ENCODE data around the gene ECT2L. TPM values are rescaled to one million over a fixed set of nuclear protein-coding genes. Genes with fewer than 3 reads are reported as not detected.

Gene ECT2L
- total RNA-seq, 1 donor from 2014 or later = not detected

DNA sequence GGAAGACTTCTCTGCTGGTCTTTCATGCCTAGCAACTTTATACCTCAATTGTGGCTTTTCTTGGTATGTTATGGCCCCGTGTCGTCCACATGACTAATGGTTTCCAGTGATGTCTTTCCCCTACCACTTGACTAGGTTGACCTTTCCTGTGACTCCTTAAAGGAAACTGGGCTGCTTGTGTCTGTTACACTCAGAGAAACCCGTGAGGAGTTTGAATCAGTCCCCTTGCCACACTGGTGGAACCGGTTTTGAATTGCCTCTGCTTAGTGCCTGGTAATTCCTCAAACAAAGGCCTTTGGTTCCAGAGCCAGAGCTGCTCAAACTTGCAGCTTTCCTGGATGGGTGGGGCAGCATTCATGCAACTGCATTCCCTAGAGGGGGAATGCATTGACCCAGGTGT, 21.9 kb downstream of the ECT2L start:
- no peaks in the 10 kb centered on the region for H3K27me3 ChIP-seq (ENCODE audit: control insufficient read depth, insufficient read depth, low read length)
- no peak overlapping the region for H3K4me3 ChIP-seq (ENCODE audit: low read depth, low read length)
- no peaks in the 10 kb centered on the region for H3K36me3 ChIP-seq (ENCODE audit: control insufficient read depth, insufficient read depth, low read length)
- FAIRE-seq = peak; percentile 94
- peak; percentile 100 for DNase-seq (ENCODE audit: low read depth)
- TF ChIP-seq, protein P1, sequence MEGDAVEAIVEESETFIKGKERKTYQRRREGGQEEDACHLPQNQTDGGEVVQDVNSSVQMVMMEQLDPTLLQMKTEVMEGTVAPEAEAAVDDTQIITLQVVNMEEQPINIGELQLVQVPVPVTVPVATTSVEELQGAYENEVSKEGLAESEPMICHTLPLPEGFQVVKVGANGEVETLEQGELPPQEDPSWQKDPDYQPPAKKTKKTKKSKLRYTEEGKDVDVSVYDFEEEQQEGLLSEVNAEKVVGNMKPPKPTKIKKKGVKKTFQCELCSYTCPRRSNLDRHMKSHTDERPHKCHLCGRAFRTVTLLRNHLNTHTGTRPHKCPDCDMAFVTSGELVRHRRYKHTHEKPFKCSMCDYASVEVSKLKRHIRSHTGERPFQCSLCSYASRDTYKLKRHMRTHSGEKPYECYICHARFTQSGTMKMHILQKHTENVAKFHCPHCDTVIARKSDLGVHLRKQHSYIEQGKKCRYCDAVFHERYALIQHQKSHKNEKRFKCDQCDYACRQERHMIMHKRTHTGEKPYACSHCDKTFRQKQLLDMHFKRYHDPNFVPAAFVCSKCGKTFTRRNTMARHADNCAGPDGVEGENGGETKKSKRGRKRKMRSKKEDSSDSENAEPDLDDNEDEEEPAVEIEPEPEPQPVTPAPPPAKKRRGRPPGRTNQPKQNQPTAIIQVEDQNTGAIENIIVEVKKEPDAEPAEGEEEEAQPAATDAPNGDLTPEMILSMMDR (IDR thresholded peaks at IDR 0.05; ENCODE audit: insufficient read depth, low read length, severe bottlenecking) = no peak

DNA sequence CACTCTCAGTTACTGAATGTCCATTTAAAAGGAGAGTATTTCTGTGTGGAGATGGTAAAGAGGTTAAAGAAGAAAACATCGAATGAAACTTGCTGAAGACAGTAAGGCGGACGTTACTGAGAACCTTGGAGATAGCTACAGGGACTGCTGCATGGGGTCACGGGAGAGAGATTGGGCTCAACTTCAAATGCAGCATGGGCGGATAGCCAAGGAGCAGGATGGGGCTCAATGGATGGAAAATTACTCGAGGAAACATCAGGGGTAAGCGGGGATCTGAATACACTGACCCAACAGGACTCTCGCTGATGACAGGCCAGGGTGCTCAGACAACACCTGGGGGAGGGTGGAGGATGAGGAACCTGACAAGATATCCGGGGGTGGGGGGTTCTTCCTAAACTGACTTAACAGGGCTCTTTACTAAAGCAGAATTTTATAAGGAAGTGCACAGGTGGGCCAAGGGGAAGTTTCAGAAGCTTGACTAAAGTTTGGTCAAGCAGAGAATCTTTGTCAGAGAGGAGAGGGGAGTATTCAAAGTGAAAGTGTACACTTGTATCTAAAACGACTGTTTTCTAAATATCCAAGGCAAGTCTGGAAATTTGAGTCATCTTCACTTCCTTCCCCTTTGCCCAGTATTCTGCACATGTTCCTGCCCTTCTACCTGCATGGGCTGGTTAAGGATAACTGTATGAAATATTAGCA, 22.8 kb downstream of the ECT2L start:
- FAIRE-seq (no peak), DNase-seq (ENCODE audit: low read depth) (peak; percentile 74)
- Histone ChIP-seq H3K36me3 (ENCODE audit: control insufficient read depth, insufficient read depth, low read length) (no peaks in the 10 kb centered on the region), H3K4me3 (ENCODE audit: low read depth, low read length) (no peak overlapping the region), H3K27me3 (ENCODE audit: control insufficient read depth, insufficient read depth, low read length) (no peaks in the 10 kb centered on the region)
- TF ChIP-seq, protein P1 (IDR thresholded peaks at IDR 0.05; ENCODE audit: insufficient read depth, low read length, severe bottlenecking) = no peak

DNA sequence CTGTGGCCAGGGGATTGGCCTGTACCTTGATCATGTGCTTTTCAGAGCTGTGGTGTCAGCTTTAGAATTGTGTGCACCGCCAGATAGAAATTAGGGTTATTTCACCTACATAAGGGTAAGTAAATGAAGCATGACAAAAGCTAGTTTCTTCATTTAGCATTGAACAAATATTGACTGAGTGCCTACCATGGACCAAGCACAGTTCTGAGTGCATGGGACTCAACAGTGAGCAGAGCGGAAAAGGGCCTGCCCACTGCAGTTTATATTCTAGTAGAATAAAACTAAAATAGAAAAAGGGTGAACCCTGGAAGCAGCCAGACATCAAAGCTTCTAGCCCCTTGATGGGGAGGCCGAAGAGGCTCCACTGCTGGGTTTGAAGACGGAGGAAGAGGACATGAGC, 25.6 kb downstream of the ECT2L start:
- TF ChIP-seq, protein P1 (IDR thresholded peaks at IDR 0.05; ENCODE audit: insufficient read depth, low read length, severe bottlenecking) = no peak
- Histone ChIP-seq H3K36me3 (ENCODE audit: control insufficient read depth, insufficient read depth, low read length) (no peaks in the 10 kb centered on the region), H3K4me3 (ENCODE audit: low read depth, low read length) (no peak overlapping the region), H3K27me3 (ENCODE audit: control insufficient read depth, insufficient read depth, low read length) (no peaks in the 10 kb centered on the region)
- DNase-seq (ENCODE audit: low read depth) (no peak), FAIRE-seq (no peak)

DNA sequence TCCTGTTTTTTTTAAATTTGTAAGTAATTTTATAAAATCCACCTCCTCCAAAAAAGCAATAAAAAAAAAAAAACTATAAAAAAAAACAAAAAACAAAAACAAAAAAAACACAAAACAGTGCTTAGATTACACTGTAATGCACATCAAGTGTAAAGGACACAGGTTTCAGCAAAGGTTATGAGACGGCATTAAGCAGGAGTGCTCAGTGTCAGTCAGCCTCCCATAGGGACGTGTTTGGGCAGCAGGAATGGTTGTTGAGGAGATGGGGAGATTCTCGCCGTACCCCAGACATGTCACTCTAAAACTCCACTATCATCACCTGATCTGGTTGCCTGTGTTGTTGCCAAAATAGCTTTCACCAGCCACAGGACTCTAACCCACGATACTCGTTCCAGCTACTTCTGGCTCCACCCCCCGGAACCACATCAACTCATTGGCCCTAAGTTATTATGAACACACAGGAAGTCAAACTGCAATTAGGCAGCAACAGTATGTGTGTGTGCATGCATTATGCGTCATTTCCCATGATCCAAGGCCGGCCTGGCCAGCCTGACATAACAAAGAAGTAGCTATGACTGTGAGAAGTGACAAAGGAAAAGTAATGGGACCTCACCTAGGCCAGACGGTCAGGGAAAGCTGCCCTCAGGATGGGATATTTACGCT, 28.7 kb downstream of the ECT2L start:
- TF ChIP-seq, protein P1 (IDR thresholded peaks at IDR 0.05; ENCODE audit: insufficient read depth, low read length, severe bottlenecking) = no peak
- FAIRE-seq (no peak), DNase-seq (ENCODE audit: low read depth) (peak; percentile 43)
- Histone ChIP-seq H3K27me3 (ENCODE audit: control insufficient read depth, insufficient read depth, low read length) (no peaks in the 10 kb centered on the region), H3K4me3 (ENCODE audit: low read depth, low read length) (no peak overlapping the region), H3K36me3 (ENCODE audit: control insufficient read depth, insufficient read depth, low read length) (no peaks in the 10 kb centered on the region)

DNA sequence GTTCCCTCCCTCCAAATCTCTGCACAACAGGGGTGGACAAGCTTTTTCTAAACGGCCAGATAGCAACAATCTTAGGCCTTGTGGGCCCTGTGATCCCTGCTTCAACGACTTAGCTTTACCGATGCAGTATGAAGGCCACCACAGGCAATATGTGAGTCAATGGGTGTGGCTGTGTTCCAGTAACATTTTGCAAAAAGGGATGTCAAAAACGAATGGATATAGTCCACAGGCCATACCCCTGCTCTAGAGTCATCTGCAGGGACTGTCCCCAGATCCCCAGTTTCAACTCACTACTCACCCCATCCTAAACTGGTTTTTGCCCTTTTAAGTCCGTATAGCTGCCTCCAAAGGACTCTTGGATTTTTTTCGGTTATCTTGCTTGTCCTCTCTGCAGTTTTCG, 34.4 kb downstream of the ECT2L start:
- no peaks in the 10 kb centered on the region for H3K27me3 ChIP-seq (ENCODE audit: control insufficient read depth, insufficient read depth, low read length)
- DNase-seq (ENCODE audit: low read depth) = no peak
- FAIRE-seq = no peak
- no peak overlapping the region for H3K4me3 ChIP-seq (ENCODE audit: low read depth, low read length)
- H3K36me3 ChIP-seq (ENCODE audit: control insufficient read depth, insufficient read depth, low read length) = no peaks in the 10 kb centered on the region
- TF ChIP-seq, protein P1 (IDR thresholded peaks at IDR 0.05; ENCODE audit: insufficient read depth, low read length, severe bottlenecking) = no peak

Measured in bronchial epithelial cell (primary cell).